Mesenchymal stem cell (in vitro differentiated cells and primary cell): ENCODE results near the gene KRTAP10-7.

ENCODE experiments used
- DNase-seq: peaks from one replicate; pipeline ENCODE4 v3.0.0-alpha.2; 2013
- H2AFZ ChIP-seq: one replicate; pipeline ENCODE4 v1.6.1; 2013; ENCODE audit warnings: low read depth, mild to moderate bottlenecking, control low read depth, inconsistent platforms, low read length, moderate library complexity
- H2AK5ac ChIP-seq: 2 replicates; pipeline ENCODE4 v1.6.1; 2013; ENCODE audit warnings: low read length, moderate library complexity, mild to moderate bottlenecking, inconsistent platforms; ENCODE audit not compliant: severe bottlenecking
- H2BK120ac ChIP-seq: one replicate; pipeline ENCODE4 v1.6.1; 2013; ENCODE audit warnings: low read depth, mild to moderate bottlenecking, inconsistent platforms, low read length, moderate library complexity
- H2BK12ac ChIP-seq, 2 experiments: one replicate each; pipeline ENCODE4 v1.6.1; 2013; ENCODE audit warnings: inconsistent platforms in 2 of 2, low read length in 2 of 2, mild to moderate bottlenecking in 2 of 2, moderate library complexity in 2 of 2, control low read depth in 1 of 2
- H2BK15ac ChIP-seq: one replicate; pipeline ENCODE4 v1.6.1; 2013; ENCODE audit warnings: mild to moderate bottlenecking, low read depth, inconsistent platforms; ENCODE audit not compliant: poor library complexity, severe bottlenecking
- H2BK5ac ChIP-seq: 2 replicates; pipeline ENCODE4 v1.6.1; 2013; ENCODE audit warnings: low read depth, mild to moderate bottlenecking, low read length, control low read depth, inconsistent platforms; ENCODE audit not compliant: poor library complexity, severe bottlenecking
- H3K14ac ChIP-seq, 2 experiments: one replicate each; pipeline ENCODE4 v1.6.1; 2013; ENCODE audit warnings: inconsistent platforms in 2 of 2, low read length in 2 of 2, control low read depth in 1 of 2, mild to moderate bottlenecking in 1 of 2, moderate library complexity in 1 of 2
- H3K18ac ChIP-seq, 2 experiments: one replicate each; pipeline ENCODE4 v1.6.1; 2013; ENCODE audit warnings: inconsistent platforms in 2 of 2, low read length in 2 of 2, control low read depth in 1 of 2, low read depth in 1 of 2, mild to moderate bottlenecking in 1 of 2
- H3K23ac ChIP-seq, 2 experiments: one replicate each; pipeline ENCODE4 v1.6.1; 2013; ENCODE audit warnings: inconsistent platforms in 2 of 2, low read length in 2 of 2, mild to moderate bottlenecking in 2 of 2, moderate library complexity in 2 of 2, control low read depth in 1 of 2
- H3K27ac ChIP-seq: 2 replicates; pipeline ENCODE4 v1.5.1; 2013; ENCODE audit warnings: mild to moderate bottlenecking, moderate library complexity, low read length, control low read depth, inconsistent platforms; ENCODE audit not compliant: poor library complexity, severe bottlenecking
- H3K27me3 ChIP-seq, 2 experiments: 2 replicates each; pipeline versions ENCODE4 v1.6.1 to v1.7.0; 2013; ENCODE audit warnings: low read length in 2 of 2, mild to moderate bottlenecking in 2 of 2, moderate library complexity in 2 of 2, control low read depth in 1 of 2, inconsistent platforms in 1 of 2; ENCODE audit not compliant: control insufficient read depth in 1 of 2, insufficient read depth in 1 of 2
- H3K36me3 ChIP-seq, 2 experiments: 2 replicates each; pipeline versions ENCODE4 v1.6.1 to v1.7.0; 2013; ENCODE audit warnings: low read length in 2 of 2, control low read depth in 1 of 2, inconsistent platforms in 1 of 2, low read depth in 1 of 2, mild to moderate bottlenecking in 1 of 2; ENCODE audit not compliant: insufficient read depth in 2 of 2, control insufficient read depth in 1 of 2
- H3K4ac ChIP-seq, 2 experiments: one replicate each; pipeline ENCODE4 v1.6.1; 2013; ENCODE audit warnings: inconsistent platforms in 2 of 2, low read length in 2 of 2, mild to moderate bottlenecking in 2 of 2, moderate library complexity in 2 of 2, control low read depth in 1 of 2, low read depth in 1 of 2
- H3K4me1 ChIP-seq: 2 replicates; pipeline ENCODE4 v1.6.1; 2013; ENCODE audit warnings: low read depth, low read length, control low read depth; ENCODE audit not compliant: control insufficient read depth, insufficient read depth
- H3K4me2 ChIP-seq: 2 replicates; pipeline ENCODE4 v1.6.1; 2013; ENCODE audit warnings: low read length, mild to moderate bottlenecking, inconsistent platforms; ENCODE audit not compliant: poor library complexity, severe bottlenecking
- H3K4me3 ChIP-seq, 2 experiments: 2 replicates each; pipeline versions ENCODE4 v1.5.1 to v1.7.0; 2013; ENCODE audit warnings: low read length in 2 of 2, mild to moderate bottlenecking in 2 of 2, control low read depth in 1 of 2, low read depth in 1 of 2; ENCODE audit not compliant: insufficient read depth in 1 of 2
- H3K79me1 ChIP-seq: replicated peaks from 2 replicates; pipeline ENCODE4 v1.6.1; 2013; ENCODE audit warnings: mild to moderate bottlenecking, control low read depth, low read length, inconsistent platforms; ENCODE audit not compliant: poor library complexity, severe bottlenecking
- H3K9ac ChIP-seq: 2 replicates; pipeline ENCODE4 v1.7.0; 2013; ENCODE audit warnings: mild to moderate bottlenecking, low read length, moderate library complexity
- H3K9me3 ChIP-seq: 2 replicates; pipeline ENCODE4 v1.7.0; 2013; ENCODE audit warnings: mild to moderate bottlenecking, low read length; ENCODE audit not compliant: control insufficient read depth
- H4K8ac ChIP-seq: one replicate; pipeline ENCODE4 v1.6.1; 2013; ENCODE audit warnings: inconsistent platforms, mild to moderate bottlenecking, low read length, moderate library complexity
- H4K91ac ChIP-seq: one replicate; pipeline ENCODE4 v1.6.1; 2013; ENCODE audit warnings: mild to moderate bottlenecking, low read length, inconsistent platforms
- WGBS: methylation state at CpG from one replicate; pipeline ENCODE4 v1.1.7; 2013; ENCODE audit warnings: mixed read lengths; 5-methylcytosine and 5-hydroxymethylcytosine counted together

The KRTAP10-7 gene

GRCh38 chr21:44612669-44613229, 12.4 kb downstream of the KRTAP10-7 start:
- 92% methylated on average over 13 of the region's 13 CpGs for WGBS
- no peak overlapping the region for H2BK120ac ChIP-seq
- H3K27me3 ChIP-seq = no peaks in the 10 kb centered on the region
- H3K36me3 ChIP-seq = no peaks in the 10 kb centered on the region
- no peak overlapping the region for H3K23ac ChIP-seq
- no peak overlapping the region for H3K4ac ChIP-seq
- no peak overlapping the region for H3K9ac ChIP-seq
- no peak overlapping the region for H3K14ac ChIP-seq
- no peak overlapping the region for H2BK12ac ChIP-seq
- no peaks in the 10 kb centered on the region for H3K79me1 ChIP-seq
- no peak overlapping the region for H2BK5ac ChIP-seq
- H2BK15ac ChIP-seq = no peak overlapping the region
- H3K18ac ChIP-seq = no peak overlapping the region
- no peak overlapping the region for H2AK5ac ChIP-seq
- no peaks in the 10 kb centered on the region for H3K4me1 ChIP-seq
- H4K91ac ChIP-seq = no peak overlapping the region
- DNase-seq = no peak
- H3K9me3 ChIP-seq = peaks cover 24% of the 10 kb centered on the region
- no peak overlapping the region for H3K4me3 ChIP-seq
- H3K4me2 ChIP-seq = no peak overlapping the region
- H3K27ac ChIP-seq = no peak overlapping the region
- no peak overlapping the region for H4K8ac ChIP-seq
- no peak overlapping the region for H2AFZ ChIP-seq

- H3K4ac ChIP-seq = no peak overlapping the region
- no peak overlapping the region for H2BK5ac ChIP-seq
- H3K4me3 ChIP-seq = peak overlapping the region in 1 of 2 experiments; percentile 25
- H3K14ac ChIP-seq = no peak overlapping the region
- H2BK12ac ChIP-seq = no peak overlapping the region
- 91% methylated on average over 25 of the region's 26 CpGs for WGBS
- H3K4me2 ChIP-seq = no peak overlapping the region
- no peaks in the 10 kb centered on the region for H3K27me3 ChIP-seq
- H3K23ac ChIP-seq = no peak overlapping the region
- no peak for DNase-seq
- no peaks in the 10 kb centered on the region for H3K4me1 ChIP-seq
- no peak overlapping the region for H3K18ac ChIP-seq
- H3K79me1 ChIP-seq = no peaks in the 10 kb centered on the region
- no peak overlapping the region for H4K8ac ChIP-seq
- H4K91ac ChIP-seq = no peak overlapping the region
- H2BK15ac ChIP-seq = no peak overlapping the region
- no peak overlapping the region for H2AFZ ChIP-seq
- peaks cover 19% of the 10 kb centered on the region for H3K9me3 ChIP-seq
- no peak overlapping the region for H2AK5ac ChIP-seq
- H3K9ac ChIP-seq = no peak overlapping the region
- no peak overlapping the region for H2BK120ac ChIP-seq
- H3K36me3 ChIP-seq = no peaks in the 10 kb centered on the region
- H3K27ac ChIP-seq = no peak overlapping the region
Measured at GRCh38 chr21:44613386-44614155, 13.2 kb downstream of the KRTAP10-7 start.

- Histone ChIP-seq H2AFZ (no peak overlapping the region), H3K4me3 (no peak overlapping the region), H3K27me3 (no peaks in the 10 kb centered on the region), H4K91ac (no peak overlapping the region), H3K4me2 (no peak overlapping the region), H2AK5ac (no peak overlapping the region), H3K79me1 (no peaks in the 10 kb centered on the region), H3K4me1 (no peaks in the 10 kb centered on the region), H2BK120ac (no peak overlapping the region), H3K23ac (no peak overlapping the region), H3K4ac (no peak overlapping the region), H2BK5ac (no peak overlapping the region), H3K27ac (no peak overlapping the region), H3K36me3 (no peaks in the 10 kb centered on the region), H4K8ac (no peak overlapping the region), H3K9ac (no peak overlapping the region), H3K18ac (no peak overlapping the region), H2BK15ac (no peak overlapping the region), H3K9me3 (peaks cover 17% of the 10 kb centered on the region), H3K14ac (no peak overlapping the region), H2BK12ac (no peak overlapping the region)
- WGBS = 81% methylated on average over 20 of the region's 20 CpGs
- no peak for DNase-seq
Measured at GRCh38 chr21:44614161-44614631, 13.8 kb downstream of the KRTAP10-7 start.

GRCh38 chr21:44614961-44615391, 14.6 kb downstream of the KRTAP10-7 start:
- H3K18ac ChIP-seq = no peak overlapping the region
- no peak overlapping the region for H3K9ac ChIP-seq
- H3K4me2 ChIP-seq = no peak overlapping the region
- no peaks in the 10 kb centered on the region for H3K79me1 ChIP-seq
- DNase-seq = no peak
- no peak overlapping the region for H4K91ac ChIP-seq
- H2BK15ac ChIP-seq = no peak overlapping the region
- H4K8ac ChIP-seq = no peak overlapping the region
- H2BK120ac ChIP-seq = no peak overlapping the region
- H3K27ac ChIP-seq = no peak overlapping the region
- no peaks in the 10 kb centered on the region for H3K4me1 ChIP-seq
- H2BK5ac ChIP-seq = no peak overlapping the region
- no peak overlapping the region for H3K23ac ChIP-seq
- H2AK5ac ChIP-seq = no peak overlapping the region
- H2BK12ac ChIP-seq = no peak overlapping the region
- H2AFZ ChIP-seq = no peak overlapping the region
- no peak overlapping the region for H3K14ac ChIP-seq
- WGBS = 95% methylated on average over 28 of the region's 28 CpGs
- H3K9me3 ChIP-seq = peaks cover 17% of the 10 kb centered on the region
- no peaks in the 10 kb centered on the region for H3K36me3 ChIP-seq
- no peak overlapping the region for H3K4ac ChIP-seq
- H3K4me3 ChIP-seq = no peak overlapping the region
- no peaks in the 10 kb centered on the region for H3K27me3 ChIP-seq
